Panc1 (cell line): Measurements from ENCODE around the gene SLC22A12. TPM values are rescaled to one million over a fixed set of nuclear protein-coding genes. Genes with fewer than 3 reads are reported as not detected.

Experiments used
- ATAC-seq: fragments of 200-7000 bp; cut with Tn5 transposase; 2 replicates; pipeline ENCODE4 v1.9.1; 2020; ENCODE audit warnings: mild to moderate bottlenecking, moderate library complexity
- BruUV-seq: library from RNA; stranded (reverse); fragments of 400-500 nt; replicated peaks from 2 replicates; lab custom pipeline; 2021; lab: Mats Ljungman, UMichigan
- CTCF ChIA-PET: fragments of 300-600 bp; sonication (Branson Sonifier 250); formaldehyde crosslinking; loops from one replicate; lab custom pipeline; 2022; ENCODE audit warnings: antibody characterized with exemption; lab: Charles Lee
- POLR2A ChIA-PET: fragments of 300-600 bp; sonication (Branson Sonifier 250); formaldehyde crosslinking; loops from one replicate; lab custom pipeline; 2022; ENCODE audit warnings: antibody characterized with exemption; lab: Charles Lee
- DNase-seq: peaks from one replicate; pipeline ENCODE4 v3.0.0-alpha.2; 2010; ENCODE audit warnings: low read depth, low spot score
- H3K27ac ChIP-seq: 2 replicates; pipeline ENCODE4 v1.5.1; 2011; ENCODE audit warnings: mild to moderate bottlenecking, low read length, inconsistent platforms
- H3K27me3 ChIP-seq: fragments of 200-500 bp; sonication (Bioruptor generic); 2 replicates; pipeline ENCODE4 v1.6.0; 2014; ENCODE audit warnings: low read length, inconsistent platforms; ENCODE audit not compliant: control insufficient read depth, insufficient read depth
- H3K36me3 ChIP-seq: fragments of 200-500 bp; sonication (Bioruptor generic); 2 replicates; pipeline ENCODE4 v1.5.1; 2014; ENCODE audit warnings: inconsistent platforms, mild to moderate bottlenecking, low read length, moderate library complexity; ENCODE audit not compliant: control insufficient read depth, insufficient read depth
- H3K4me1 ChIP-seq: 2 replicates; pipeline ENCODE4 v1.5.1; 2011; ENCODE audit warnings: inconsistent platforms, mild to moderate bottlenecking, low read length, moderate library complexity; ENCODE audit not compliant: control insufficient read depth, insufficient read depth
- H3K4me3 ChIP-seq, 2 experiments: 2 replicates each; pipeline ENCODE4 v1.5.1; 2011 to 2012; ENCODE audit warnings: low read depth in 2 of 2, low read length in 2 of 2, mild to moderate bottlenecking in 2 of 2, inconsistent platforms in 1 of 2, moderate library complexity in 1 of 2
- H3K9me3 ChIP-seq: fragments of 200-500 bp; sonication (Bioruptor generic); 2 replicates; pipeline ENCODE4 v1.5.1; 2014; ENCODE audit warnings: low read depth, mild to moderate bottlenecking, inconsistent platforms, low read length, moderate library complexity; ENCODE audit not compliant: control insufficient read depth, insufficient read depth
- POLR2AphosphoS5 ChIP-seq: IDR thresholded peaks from 2 replicates; pipeline ENCODE4 v1.6.1; 2012; ENCODE audit warnings: mild to moderate bottlenecking, low read depth, low read length, moderate library complexity
- SIN3A ChIP-seq: IDR thresholded peaks from 2 replicates; pipeline ENCODE4 v1.6.1; 2012; ENCODE audit warnings: low read depth, mild to moderate bottlenecking, low read length, moderate library complexity, borderline replicate concordance; ENCODE audit not compliant: insufficient read depth
- TCF7L2 ChIP-seq: IDR thresholded peaks from 2 replicates; pipeline ENCODE4 v1.6.1; 2011; ENCODE audit warnings: mild to moderate bottlenecking, low read depth, low read length, inconsistent platforms
- in situ Hi-C: cut with HindIII; loops from 2 replicates; pipeline ENCODE4 v1.10.0; 2016; ENCODE audit warnings: low sequenced_read_pairs, low pct_unique_long_range_greater_than_20kb
- intact Hi-C: fragments of 100-400 bp; cut with micrococcal nuclease; formaldehyde crosslinking; loops from one replicate; pipeline ENCODE4 v1.10.0; 2022; ENCODE audit not compliant: unreplicated experiment
- total RNA-seq: library from RNA; stranded (reverse); gene quantifications from one replicate; pipeline ENCODE4 v1.2.1, GENCODE V29; 2021; ENCODE audit not compliant: unreplicated experiment
- TF ChIP-seq, protein P1 (sequence below): fragments of 450-650 bp; IDR thresholded peaks from 2 replicates; pipeline ENCODE4 v1.5.1; 2017; ENCODE audit warnings: mild to moderate bottlenecking
- TF ChIP-seq, protein P2 (sequence below), 2 experiments: IDR thresholded peaks; 2 replicates each; pipeline ENCODE4 v1.6.1; 2011 to 2012; ENCODE audit warnings: low read depth in 2 of 2, control low read depth in 1 of 2, low read length in 1 of 2, mild to moderate bottlenecking in 1 of 2, moderate library complexity in 1 of 2; ENCODE audit not compliant: insufficient read depth in 1 of 2

Gene SLC22A12
- total RNA-seq, 1 experiment from 2014 or later = not detected

DNA sequence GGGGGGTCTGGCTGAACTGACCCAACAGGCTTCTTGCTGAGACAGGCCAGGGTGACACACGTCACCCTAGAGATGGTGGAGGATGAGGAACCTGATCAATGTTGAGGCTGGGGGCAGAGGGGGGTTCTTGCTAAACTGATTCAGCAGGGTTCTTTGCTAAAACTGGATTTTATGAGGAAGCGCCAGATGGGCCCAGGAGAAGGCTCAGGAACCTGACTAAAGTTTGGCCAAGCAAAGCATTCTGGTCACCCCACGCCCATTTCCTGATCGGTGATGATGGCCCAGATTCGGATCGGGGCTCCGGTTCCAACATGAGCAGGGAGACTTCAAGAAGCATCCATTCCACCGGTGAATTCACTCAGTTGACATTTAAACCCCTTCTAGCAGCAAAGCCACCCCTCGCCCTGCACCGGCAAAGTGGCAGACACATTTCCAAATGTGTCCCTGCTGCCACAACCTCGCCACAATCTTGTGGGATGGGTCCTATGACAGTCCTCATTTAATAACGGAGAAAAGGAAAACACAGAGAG is 34.2 kb upstream of the SLC22A12 start:
- TF ChIP-seq, protein P1, sequence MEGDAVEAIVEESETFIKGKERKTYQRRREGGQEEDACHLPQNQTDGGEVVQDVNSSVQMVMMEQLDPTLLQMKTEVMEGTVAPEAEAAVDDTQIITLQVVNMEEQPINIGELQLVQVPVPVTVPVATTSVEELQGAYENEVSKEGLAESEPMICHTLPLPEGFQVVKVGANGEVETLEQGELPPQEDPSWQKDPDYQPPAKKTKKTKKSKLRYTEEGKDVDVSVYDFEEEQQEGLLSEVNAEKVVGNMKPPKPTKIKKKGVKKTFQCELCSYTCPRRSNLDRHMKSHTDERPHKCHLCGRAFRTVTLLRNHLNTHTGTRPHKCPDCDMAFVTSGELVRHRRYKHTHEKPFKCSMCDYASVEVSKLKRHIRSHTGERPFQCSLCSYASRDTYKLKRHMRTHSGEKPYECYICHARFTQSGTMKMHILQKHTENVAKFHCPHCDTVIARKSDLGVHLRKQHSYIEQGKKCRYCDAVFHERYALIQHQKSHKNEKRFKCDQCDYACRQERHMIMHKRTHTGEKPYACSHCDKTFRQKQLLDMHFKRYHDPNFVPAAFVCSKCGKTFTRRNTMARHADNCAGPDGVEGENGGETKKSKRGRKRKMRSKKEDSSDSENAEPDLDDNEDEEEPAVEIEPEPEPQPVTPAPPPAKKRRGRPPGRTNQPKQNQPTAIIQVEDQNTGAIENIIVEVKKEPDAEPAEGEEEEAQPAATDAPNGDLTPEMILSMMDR = no peak
- TF ChIP-seq SIN3A = no peak
- TF ChIP-seq POLR2AphosphoS5 = no peak
- TF ChIP-seq, protein P2, sequence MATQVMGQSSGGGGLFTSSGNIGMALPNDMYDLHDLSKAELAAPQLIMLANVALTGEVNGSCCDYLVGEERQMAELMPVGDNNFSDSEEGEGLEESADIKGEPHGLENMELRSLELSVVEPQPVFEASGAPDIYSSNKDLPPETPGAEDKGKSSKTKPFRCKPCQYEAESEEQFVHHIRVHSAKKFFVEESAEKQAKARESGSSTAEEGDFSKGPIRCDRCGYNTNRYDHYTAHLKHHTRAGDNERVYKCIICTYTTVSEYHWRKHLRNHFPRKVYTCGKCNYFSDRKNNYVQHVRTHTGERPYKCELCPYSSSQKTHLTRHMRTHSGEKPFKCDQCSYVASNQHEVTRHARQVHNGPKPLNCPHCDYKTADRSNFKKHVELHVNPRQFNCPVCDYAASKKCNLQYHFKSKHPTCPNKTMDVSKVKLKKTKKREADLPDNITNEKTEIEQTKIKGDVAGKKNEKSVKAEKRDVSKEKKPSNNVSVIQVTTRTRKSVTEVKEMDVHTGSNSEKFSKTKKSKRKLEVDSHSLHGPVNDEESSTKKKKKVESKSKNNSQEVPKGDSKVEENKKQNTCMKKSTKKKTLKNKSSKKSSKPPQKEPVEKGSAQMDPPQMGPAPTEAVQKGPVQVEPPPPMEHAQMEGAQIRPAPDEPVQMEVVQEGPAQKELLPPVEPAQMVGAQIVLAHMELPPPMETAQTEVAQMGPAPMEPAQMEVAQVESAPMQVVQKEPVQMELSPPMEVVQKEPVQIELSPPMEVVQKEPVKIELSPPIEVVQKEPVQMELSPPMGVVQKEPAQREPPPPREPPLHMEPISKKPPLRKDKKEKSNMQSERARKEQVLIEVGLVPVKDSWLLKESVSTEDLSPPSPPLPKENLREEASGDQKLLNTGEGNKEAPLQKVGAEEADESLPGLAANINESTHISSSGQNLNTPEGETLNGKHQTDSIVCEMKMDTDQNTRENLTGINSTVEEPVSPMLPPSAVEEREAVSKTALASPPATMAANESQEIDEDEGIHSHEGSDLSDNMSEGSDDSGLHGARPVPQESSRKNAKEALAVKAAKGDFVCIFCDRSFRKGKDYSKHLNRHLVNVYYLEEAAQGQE (IDR thresholded peaks at IDR 0.05; ENCODE audit: insufficient read depth in 1 of 2, low read depth in 2 of 2, low read length in 1 of 2) = no peak
- no peak for TF ChIP-seq TCF7L2
- Histone ChIP-seq H3K36me3 (no peaks in the 10 kb centered on the region), H3K27me3 (no peaks in the 10 kb centered on the region), H3K4me3 (no peak overlapping the region), H3K27ac (no peak overlapping the region), H3K9me3 (no peaks in the 10 kb centered on the region), H3K4me1 (no peaks in the 10 kb centered on the region)
- intact Hi-C loops (no loop called here), in situ Hi-C loops (no loop called here)
- CTCF ChIA-PET = interaction anchor here (0.6 to 0.8 kb wide), 3 partner anchors 94 to 134 kb away, joined by 3 to 6 read pairs (median 3); no protein-coding TSS in a partner anchor
- BruUV-seq = no TSS peak
- POLR2A ChIA-PET = no interaction called here
- DNase-seq = no peak
- ATAC-seq = no peak

DNA sequence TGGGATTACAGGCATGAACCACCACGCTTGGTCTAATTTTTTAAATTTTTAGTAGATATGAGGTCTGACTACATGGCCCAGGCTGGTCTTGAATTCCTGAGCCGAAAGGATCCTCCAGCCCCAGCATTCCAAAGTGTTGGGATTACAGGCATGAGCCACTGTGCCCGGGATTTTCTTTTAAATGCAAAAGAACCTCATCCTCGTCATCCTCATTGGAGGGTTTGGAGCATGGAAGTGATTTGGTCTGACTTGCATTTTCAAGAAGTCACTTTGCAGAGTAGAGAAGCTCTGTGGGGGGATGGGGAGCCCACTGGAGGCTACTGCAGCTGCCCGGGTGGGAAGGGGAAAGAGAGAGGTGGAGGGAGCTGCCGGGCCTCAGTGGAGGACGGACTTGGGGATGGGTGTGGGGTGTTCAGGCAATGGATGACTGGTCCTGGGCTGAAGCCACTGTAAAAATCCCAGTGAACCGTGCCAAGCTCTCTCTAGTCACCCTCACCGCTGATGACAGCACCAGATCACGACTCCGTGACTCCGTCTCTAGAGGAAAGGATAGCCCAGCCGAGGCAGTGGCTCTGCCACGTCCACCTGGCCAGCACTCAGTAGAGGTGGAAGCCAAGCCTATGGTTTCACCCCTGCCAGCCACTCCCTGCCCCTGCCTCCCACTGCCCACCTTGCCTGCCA is 32.8 kb upstream of the SLC22A12 start:
- POLR2A ChIA-PET = no interaction called here
- CTCF ChIA-PET = interaction anchor here (1.0 kb wide), 1 partner anchor 91 kb away, joined by 3 read pairs; no protein-coding TSS in a partner anchor
- H3K36me3 ChIP-seq = no peaks in the 10 kb centered on the region
- no peak for TF ChIP-seq SIN3A
- no peak for TF ChIP-seq POLR2AphosphoS5
- TF ChIP-seq, protein P2 (IDR thresholded peaks at IDR 0.05; ENCODE audit: insufficient read depth in 1 of 2, low read depth in 2 of 2, low read length in 1 of 2) = no peak
- no peak for TF ChIP-seq TCF7L2
- TF ChIP-seq, protein P1 = no peak
- no peak overlapping the region for H3K27ac ChIP-seq
- H3K4me3 ChIP-seq = no peak overlapping the region
- BruUV-seq = no TSS peak
- DNase-seq (no peak), ATAC-seq (no peak)
- intact Hi-C loops = no loop called here
- in situ Hi-C loops = no loop called here
- no peaks in the 10 kb centered on the region for H3K27me3 ChIP-seq
- no peaks in the 10 kb centered on the region for H3K9me3 ChIP-seq
- no peaks in the 10 kb centered on the region for H3K4me1 ChIP-seq
